ENCODE data around the gene BNC2.

- TF ChIP-seq CTCF (IDR thresholded peaks at IDR 0.05) = no peak
- no peak for TF ChIP-seq POLR2A (IDR thresholded peaks at IDR 0.05)
Measured at GRCh38 chr9:16461137-16461840, 409.2 kb downstream of the BNC2 start.

All from Peyer's patch (tissue), 4 donors.